T-helper 9 cell (primary cell): Measurements from ENCODE around the gene MYT1.
A peak's percentile ranks its signal among the peaks of the same experiment; 100 is the strongest.
"Not testable (repeated sequence)": the region's sequence is repeated elsewhere in the genome, so short reads cannot be mapped to it uniquely, and the experiment has no call there.

ENCODE experiments used
- DNase-seq: peaks from one replicate; pipeline ENCODE4 v3.0.0-alpha.2; 2020

Gene MYT1

DNA sequence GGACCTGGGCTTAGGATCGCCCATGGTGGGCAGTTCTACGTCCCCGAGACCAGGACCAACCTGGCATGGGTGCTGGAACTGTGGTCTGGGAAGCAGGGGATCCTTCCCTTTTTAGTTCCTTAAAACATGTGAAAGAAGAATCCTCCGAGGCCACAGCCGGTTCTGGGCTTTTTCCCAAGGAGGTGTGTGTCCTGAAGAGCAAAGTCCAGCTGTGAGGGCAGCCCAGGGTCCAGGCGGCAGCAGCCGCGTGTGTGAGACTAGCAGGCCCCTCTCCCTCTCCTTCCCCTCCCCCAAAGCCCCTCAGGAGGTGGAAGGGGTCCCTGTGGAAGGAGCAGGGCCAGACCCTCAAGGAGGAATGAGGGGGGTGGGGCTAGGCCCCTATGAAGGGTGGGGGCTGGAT is 56.2 kb downstream of the MYT1 start:
- no peak for DNase-seq

DNA sequence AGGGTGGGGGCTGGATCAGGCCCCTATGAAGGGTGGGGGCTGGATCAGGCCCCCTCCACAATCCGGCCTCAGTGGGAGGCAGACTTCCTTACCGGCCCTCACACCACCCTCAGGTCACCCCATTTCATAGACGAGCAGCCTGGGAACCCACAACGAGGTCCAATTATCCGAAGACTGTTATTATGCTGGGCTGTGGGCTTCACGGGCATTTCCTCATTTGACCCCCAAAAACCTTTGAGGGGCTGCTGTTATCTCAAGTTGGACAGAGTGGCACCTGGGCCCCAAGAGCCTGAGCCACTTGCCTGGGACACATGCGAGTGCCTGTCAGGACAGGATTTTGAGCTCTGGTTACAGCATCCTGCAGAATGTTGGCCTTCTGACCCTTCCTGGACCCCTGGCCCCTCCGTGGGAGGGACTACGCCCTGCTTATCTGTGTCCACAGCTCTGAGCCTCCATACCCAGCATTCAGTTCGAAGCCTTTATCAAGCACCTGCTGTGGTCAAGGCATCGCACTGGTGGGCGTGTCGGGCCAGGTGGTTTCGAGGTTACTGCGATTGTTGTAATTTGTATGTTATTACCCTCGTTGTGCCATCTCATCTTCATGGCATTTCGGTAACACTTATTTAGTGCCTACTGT is 56.8 kb downstream of the MYT1 start:
- no peak for DNase-seq

DNA sequence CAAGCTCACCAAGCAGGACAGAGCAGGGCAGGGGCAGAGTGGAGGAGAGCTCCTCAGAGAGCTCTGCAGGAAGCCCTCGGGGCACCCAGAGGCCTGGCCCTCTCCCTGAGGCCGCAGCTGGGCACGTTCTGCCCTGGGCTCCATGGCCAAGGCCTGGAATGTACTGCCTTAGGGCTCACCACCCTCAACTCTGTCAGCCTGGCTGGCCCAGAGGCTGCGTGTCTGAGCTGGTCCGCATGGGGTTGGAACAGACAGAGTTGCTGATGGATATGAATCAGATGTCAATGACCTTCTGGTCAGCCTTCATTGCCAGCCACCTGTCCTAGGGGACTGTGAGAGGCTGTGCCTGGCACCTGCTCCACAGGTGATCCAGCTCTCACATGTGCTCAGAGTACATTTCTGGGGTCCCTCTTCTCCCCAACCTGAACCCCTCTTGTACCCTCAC is 58.1 kb downstream of the MYT1 start:
- DNase-seq = no peak

DNA sequence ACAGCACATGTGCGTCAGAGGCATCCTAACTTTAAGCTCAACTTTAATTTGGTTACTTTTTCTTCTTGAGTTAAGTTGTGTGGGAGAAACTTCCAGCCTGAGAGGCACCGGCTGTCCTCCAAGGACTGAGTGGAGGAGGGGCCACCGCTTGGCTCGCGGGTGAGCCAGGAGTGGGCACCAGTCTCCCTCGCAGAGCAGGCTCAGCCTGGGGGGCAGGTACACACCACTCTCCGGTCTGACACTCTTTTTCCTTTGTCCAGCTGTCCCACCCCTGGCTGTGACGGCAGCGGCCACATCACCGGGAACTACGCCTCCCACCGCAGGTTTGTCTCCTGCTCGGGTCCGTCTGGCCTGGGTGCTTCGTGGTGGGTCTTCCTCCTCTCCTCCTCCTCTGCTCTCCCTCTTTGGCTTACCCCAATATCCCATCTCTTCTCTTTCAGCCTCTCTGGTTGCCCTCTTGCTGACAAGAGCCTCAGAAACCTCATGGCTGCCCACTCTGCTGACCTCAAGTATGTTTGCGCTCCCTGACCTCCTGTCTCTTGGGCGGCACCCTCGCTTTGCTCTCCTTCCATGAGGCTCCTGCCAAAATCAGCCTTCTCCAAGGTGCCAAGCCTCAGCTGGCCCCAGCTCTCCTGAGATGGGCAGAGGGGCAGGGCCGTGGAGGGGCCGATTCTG is 58.7 kb downstream of the MYT1 start:
- DNase-seq = no peak

DNA sequence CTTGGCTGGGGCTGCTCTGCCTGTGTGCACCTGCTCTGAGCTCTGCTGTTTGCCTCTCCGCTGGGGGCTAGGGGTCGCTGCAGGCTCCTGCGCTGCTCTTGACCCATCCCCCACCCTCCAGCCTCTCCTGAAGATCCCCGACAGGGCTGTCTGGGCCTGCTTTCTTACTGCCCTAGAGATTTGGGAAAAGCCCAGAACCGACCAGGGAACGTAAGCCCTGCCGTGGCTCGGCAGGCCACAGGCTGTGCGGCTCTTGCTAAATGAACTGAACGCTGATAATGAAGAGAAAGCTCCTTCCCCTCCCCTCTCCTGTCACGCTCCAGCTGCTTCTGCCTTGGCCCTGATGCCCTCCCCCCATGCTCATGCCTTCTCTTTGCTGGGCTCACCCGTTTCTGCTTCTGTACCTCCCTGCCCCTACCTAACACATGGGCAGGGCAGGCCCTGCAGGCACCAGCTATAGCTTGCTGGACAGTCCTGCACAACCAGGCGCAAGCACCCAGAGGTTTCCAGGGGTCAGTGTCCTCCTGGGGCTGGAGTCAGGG is 59.3 kb downstream of the MYT1 start:
- DNase-seq = no peak

DNA sequence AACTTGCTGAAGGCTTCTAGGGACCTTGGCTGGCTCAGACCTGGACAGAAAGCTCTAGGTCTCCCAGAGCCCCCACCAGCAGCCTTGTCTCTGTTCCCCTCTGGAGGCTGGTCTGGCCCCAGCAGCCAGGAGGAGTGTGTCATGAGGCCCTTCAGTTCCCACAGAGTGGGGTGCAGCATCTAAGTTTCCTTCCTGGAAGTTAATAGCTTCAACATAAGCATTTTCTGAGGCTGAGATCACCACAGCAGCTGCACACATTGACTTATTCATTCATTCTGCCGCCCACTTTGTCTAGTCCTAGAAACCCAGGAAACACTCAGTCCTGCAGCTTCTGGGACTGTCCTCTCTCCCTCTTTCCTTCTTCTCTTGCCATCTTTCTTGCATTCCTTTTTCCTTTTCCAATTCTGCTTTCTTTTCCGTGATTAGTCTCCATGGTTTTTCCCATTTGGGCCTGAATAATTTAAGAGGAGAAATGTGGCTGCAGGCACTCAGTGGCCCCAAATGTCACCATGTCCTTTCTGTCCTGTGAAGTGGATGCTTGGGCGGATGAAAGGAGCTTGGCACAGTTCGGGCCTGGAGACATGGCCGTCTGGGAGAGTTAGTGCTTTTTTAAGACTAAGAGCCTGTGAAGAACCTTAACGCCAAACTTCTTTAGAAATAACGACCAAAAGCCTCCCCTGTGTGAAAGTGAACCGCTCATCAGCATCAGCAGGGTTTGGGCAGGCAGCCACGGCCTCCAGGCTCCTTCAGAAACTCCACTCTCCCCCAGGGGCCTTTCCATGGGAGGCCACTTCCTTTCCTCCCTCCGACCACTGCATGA is 60.3 kb downstream of the MYT1 start:
- DNase-seq = no peak

DNA sequence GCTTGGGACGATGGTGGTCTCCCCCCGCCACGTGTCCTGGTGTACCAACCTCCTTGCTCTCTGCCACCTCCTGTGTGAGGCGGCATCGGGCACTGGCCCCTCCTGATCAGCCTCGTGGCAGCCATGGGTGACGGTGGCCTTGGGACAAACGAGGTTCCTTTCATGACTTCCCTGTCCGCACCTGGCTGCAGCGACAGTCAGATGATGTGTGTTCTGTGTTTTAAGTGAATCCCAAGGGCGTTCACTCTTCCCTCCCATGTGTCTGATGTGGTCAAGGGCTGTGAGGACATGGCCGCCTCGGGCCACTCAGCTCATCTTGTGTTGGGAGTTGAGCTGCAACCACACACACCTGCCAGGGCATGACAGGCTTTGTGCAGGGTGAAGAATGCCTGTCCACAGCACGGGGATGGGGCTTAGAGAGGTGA is 60.9 kb downstream of the MYT1 start:
- no peak for DNase-seq

DNA sequence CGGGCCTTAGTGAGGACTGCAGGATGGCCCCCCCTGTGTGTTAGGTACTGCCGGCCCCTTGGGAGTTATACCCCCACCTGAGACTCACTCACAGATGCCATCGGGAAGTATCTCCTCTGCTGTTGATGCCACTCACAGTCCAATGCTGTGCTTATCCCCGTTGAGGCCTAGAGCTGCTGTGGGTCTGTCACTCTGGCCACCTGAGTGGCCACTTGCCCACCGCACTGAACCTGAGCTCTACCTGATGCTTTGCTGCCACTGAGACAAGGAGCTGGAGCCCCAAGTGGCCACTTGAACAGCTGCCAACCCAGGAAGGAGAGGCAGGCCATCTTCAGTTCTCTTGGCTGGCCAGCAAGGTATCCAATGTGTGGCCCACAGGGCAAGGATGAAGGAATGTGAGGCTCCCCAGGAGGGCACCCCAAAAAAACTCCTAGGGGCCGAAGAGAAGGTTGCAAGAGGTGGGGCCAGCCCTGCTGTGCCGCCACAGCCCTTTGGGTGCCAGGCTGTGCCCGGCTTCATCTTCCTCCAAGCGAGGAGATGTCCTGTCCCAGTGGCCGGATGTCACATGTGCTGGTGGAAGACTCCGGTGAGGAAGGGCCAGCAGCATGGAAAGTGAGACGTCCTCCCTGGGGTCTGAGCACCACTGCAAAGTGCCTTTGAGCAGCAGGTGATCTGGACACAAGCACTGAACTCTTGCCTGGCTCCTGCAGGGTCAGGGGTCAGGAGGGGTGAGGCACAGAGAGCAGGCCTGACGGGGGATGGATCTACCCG is 61.8 kb downstream of the MYT1 start:
- no peak for DNase-seq

DNA sequence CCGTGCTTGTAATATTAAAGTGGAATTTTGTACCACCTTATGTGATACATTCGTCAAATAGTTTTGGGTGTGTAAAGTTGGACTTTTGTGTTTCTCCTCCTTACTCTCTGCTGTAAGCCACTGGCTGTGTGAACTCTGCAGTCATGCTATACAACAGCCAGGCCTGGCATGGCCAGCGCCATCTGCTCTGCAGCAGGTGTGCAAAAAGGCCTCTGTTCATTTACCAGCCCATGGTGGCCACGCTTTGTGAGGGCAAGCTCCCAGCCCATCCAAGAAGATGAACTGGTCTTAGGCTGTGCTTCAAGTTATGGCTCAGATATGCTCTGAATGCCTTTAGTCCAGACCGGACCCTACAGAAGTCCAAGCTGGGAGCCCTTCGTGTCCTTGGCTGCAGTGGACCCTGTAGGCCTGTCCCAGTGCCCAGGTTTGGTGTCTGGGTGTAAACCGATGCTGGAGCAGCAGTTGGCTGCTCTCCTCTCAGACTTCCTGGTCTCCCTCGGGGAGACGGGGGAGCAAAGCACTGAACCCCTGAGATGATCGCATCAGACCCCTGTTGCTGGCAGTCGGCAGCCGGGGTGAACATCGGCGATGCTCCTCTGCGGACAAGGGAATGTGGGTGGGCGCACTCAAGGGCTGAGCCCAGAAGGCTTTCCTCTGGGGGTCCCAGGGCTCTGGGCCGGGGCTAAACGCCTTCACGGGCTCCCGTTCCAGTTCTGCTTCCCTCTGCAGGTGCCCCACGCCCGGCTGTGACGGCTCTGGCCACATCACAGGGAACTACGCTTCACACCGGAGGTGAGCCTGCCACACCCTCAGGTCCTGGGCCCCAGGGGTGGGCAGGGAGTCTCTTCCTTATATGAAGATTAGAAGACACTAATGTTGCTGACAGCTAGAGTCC is 62.7 kb downstream of the MYT1 start:
- DNase-seq = peak; percentile 30

DNA sequence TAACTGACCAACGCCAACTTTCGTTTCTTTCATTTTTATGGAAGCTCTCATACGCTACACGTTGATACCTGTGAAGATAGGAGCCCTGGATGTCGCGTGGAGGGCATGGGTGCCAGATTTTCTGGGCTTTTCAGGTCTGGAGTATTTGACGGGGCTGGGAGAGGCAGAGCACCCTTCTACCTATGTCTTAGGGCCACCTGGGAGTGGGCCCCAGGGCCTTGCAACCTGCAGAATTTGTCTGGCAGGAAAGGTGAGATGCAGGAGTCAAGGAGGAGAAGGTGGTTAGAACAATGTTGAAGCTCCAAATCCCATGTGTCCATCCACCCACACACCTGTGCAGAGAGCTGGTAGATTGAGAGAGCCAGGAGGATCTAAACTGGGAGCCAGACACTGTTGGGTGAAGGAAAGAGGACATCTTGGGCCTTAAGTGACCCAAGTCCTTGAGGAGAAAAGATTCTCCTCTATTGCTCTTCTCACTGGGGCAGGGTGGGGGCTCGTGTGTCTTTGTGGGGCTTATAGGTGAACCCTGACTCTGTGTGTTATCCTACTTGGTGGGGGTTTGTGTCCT is 63.9 kb downstream of the MYT1 start:
- no peak for DNase-seq

DNA sequence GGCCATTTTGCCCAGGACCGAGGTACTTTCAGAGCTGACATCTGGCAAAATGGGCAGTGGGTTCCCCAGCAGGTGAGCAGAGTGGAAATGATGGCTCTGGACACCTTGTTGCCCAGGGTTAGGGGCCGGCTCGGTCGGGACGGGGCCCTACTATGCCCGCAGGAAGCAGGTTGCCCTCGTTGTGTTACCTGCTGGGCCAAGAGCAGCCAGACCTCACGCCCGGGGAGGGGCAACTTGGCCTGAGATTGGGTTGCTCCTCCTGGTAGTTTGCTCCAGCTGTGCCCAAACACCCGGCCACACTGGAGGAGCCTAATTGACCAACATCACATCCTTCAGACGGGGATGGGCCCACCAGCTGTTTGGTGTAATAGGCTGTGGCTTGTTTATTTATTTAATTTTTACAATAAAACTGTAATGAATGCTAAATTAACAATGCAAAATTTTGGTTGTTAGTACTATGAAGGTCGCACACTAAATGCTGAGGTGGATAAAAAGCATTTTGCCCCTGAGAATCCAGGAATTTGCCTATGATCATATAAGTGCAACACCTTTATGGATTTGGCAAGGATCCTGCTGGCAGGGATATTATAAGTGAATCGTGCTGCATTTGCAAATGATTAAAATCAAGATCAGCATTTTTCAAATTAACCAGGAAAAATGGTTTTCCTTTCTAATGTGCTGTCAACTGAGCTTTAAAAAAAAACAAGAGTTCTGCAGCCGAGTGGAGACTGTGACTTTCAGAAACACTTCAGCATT is 64.7 kb downstream of the MYT1 start:
- no peak for DNase-seq

DNA sequence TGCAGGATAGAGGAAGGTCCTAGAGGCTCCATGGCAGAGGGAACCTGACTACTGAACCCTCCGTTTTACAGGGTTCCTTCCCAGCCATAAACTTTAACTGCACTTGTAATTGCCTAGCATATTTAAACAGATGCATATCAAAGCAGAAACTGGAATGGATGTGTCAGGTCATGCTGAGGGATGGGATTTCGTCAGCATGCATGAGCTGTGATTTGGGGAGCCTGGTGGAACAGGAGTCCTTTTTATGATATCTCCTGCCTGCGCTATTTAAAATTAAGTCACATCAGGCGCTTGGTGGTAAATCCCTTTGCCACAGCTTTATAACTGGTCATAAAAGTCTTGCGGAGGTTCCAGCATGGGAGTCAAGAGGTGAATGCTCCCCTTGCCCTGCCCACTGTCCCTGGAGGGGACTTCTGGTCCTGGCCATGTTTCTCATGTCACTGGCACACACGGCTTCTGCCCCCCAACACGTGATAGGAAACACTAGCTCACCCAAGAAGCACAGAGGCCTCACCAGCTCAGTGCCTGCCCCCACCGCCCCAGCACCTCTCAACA is 65.3 kb downstream of the MYT1 start:
- no peak for DNase-seq

DNA sequence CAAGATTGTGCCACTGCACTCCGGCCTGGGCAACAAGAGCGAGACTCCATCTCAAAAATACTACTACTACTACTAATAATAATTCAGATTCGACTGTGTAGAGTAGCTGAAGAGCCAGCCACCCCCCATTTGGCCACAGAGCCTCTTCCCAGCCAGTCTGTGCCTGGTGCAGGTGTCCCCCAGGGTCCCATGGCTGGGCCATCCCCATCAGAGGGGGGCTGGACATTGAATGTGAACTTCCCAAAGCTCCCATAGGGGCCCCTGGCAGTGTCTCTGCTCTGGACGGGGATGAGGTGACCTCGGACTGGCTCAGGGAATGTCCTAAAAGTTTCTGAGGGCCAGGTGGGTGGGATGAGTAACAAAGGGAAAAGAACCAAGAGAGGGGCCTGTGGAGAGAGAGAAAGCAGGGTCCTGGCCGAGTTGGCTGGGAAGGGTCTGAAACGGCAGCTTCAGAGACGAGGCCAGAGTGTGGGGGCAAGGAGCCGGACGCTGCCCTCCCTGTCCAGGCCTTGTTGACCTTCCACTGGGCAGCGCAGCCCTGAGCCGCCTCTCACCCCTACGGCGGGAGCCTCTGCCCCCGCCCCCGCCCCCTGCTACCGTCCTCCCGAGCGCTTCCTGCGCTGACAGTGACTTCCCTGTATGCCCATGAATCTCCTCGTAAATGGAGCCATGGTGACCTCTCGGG is 66.4 kb downstream of the MYT1 start:
- no peak for DNase-seq

DNA sequence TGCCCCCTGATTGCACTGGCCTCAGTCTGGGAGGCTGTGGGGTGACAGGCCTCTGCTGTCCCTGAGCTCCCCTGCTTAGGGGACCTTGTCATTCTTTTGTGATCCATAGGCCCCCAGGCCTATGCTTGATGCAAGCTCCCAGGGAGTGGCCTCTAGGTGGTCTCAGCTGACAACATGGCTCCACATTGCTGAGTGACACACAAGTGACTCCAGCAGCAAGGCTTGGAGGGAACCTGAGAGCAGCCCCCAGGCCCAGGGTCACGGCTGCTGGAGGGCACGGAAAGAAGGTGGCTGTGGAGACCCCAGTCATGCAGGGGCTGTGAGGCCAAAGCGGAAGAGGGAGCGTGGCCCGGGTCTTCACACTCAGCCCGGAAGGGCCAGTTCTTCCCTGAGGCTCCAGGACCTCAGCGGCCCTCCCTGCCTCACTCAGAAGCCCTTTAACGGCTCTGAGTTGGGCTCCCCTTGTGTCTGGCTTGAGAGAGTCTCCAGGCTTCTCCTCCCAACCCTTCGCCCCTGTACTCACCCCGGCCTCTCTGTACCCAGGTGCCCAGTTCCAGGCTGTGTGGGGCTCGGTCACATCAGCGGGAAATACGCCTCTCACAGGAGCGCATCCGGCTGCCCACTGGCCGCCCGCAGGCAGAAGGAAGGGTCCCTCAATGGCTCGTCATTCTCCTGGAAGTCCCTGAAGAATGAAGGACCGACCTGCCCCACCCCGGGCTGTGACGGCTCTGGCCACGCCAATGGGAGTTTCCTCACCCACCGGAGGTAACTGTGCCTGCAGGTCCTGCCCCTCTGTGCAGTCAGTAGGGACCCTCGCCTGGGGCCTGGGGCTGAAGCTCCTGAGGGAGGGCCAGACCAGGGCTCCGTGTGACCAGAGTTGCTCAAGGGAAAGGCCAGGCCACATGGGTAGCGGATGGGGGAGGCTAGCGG is 67.6 kb downstream of the MYT1 start:
- DNase-seq = no peak

DNA sequence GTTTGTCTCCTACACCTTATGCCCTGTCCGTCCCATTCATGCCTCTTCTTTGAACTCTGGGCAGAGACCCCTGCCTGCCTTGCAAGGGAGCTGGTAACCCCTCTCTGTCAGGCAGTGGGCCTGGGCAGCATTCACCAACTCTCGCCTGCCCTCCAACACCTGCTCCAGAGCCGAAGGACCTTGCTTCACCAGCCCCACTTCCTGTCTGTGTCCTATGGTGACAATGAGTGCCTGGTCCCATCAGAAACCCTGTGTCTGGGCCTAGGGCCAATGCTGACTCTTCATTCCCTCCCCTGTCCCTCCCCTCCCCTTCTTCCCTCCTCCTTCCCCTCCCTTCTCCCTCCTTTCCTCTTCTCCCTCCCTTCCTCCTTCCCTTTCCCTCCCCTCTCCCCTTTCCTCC is 68.5 kb downstream of the MYT1 start:
- DNase-seq = no peak

DNA sequence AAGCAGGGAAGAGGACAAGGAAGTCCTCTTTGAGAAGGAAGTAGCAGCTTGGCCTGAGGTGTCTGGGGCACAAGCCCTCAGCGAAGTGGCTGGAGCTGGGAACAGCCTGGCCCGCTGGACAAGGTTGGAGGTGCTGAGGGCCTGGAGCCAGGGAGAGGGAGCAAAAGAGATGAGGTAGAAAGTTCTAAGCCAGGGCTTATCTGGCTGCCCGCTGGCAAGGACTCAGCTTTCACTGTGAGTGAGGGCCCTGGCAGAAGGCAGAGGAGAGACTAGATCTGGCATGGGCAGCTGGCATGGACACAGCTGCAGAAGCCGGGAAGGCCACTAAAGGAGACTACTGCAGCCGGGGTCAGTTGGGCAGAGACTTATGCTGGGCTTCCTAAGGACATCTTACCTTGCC is 69.5 kb downstream of the MYT1 start:
- no peak for DNase-seq

DNA sequence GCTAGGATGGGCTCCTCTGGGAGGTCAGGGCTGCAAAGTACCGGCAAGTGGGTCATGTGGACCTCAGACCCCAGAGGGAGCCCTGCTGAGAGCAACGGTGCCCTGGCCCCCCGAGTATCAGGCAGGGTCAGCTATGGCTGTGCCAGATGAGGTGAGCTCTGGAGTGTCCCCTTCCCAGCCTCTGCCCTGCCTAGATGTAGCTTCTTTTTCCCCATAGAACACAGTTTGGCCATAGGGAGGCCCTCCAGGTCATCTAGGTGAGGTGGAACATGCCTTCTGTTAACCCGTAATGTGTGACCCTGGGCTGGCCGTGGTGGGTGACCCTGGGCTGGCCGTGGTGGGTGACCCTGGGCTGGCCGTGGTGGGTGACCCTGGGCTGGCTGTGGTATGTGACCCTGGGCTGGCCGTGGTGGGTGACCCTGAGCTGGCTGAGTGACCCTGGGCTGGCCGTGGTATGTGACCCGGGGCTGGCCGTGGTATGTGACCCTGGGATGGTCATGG is 70.1 kb downstream of the MYT1 start:
- no peak for DNase-seq

DNA sequence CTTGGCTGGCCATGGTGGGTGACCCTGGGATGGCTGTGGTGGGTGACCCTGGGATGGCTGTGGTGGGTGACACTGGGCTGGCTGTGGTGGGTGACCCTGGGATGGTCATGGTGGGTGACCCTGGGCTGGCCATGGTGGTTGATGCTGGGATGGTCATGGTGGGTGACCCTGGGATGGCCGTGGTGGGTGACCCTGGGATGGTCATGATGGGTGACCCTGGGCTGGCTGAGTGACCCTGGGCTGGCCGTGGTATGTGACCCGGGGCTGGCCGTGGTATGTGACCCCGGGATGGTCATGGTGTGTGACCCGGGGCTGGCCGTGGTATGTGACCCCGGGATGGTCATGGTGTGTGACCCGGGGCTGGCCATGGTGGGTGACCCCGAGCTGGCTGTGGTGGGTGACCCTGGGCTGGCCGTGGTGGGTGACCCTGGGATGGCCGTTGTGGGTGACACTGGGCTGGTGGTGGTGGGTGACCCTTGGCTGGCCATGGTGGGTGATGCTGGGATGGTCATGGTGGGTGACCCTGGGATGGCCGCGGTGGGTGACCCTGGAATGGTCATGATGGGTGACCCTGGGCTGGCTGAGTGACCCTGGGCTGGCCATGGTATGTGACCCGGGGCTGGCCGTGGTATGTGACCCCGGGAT is 70.8 kb downstream of the MYT1 start:
- DNase-seq = not testable (repeated sequence)
